ACC112 (cell line): ENCODE measurements around the gene RABAC1.

Source experiments
- H2AFZ ChIP-seq: fragments of 200-600 bp; sonication (generic); one replicate; pipeline ENCODE4 v1.6.0; 2017; ENCODE audit warnings: antibody characterized with exemption, low read length; ENCODE audit not compliant: unreplicated experiment
- H3K27ac ChIP-seq: fragments of 200-600 bp; sonication (generic); 2 replicates; pipeline ENCODE4 v1.5.1; 2014; ENCODE audit warnings: low read depth, mild to moderate bottlenecking, antibody characterized with exemption, low read length, moderate library complexity
- H3K27me3 ChIP-seq: fragments of 200-600 bp; sonication (generic); 2 replicates; pipeline ENCODE4 v1.6.1; 2014; ENCODE audit warnings: mild to moderate bottlenecking, antibody characterized with exemption, low read length, moderate library complexity, mixed read lengths; ENCODE audit not compliant: insufficient read depth
- H3K36me3 ChIP-seq: fragments of 200-600 bp; sonication (generic); 2 replicates; pipeline ENCODE4 v1.6.1; 2016; ENCODE audit warnings: mild to moderate bottlenecking, antibody characterized with exemption, low read length, moderate library complexity, mixed read lengths; ENCODE audit not compliant: insufficient read depth
- H3K4me1 ChIP-seq: fragments of 200-600 bp; sonication (generic); one replicate; pipeline ENCODE4 v1.6.1; 2016; ENCODE audit warnings: low read length, mixed read lengths; ENCODE audit not compliant: insufficient read depth, unreplicated experiment, control insufficient read depth
- H3K4me3 ChIP-seq: fragments of 200-600 bp; sonication (generic); 2 replicates; pipeline ENCODE4 v1.5.1; 2014; ENCODE audit warnings: mild to moderate bottlenecking, low read depth, low read length
- H3K79me2 ChIP-seq: fragments of 200-600 bp; sonication (generic); one replicate; pipeline ENCODE4 v1.6.0; 2016; ENCODE audit warnings: low read length; ENCODE audit not compliant: control insufficient read depth, unreplicated experiment, insufficient read depth

The RABAC1 gene

GRCh38 chr19:41987141-41987860 lies 28.2 kb upstream of the RABAC1 start:
- Histone ChIP-seq H3K79me2 (no peaks in the 10 kb centered on the region), H3K27ac (no peak overlapping the region), H3K27me3 (peaks cover 18% of the 10 kb centered on the region), H3K36me3 (no peaks in the 10 kb centered on the region), H2AFZ (no peak overlapping the region), H3K4me3 (no peak overlapping the region), H3K4me1 (no peaks in the 10 kb centered on the region)

- H3K27ac ChIP-seq: no peak overlapping the region
- no peak overlapping the region for H3K4me3 ChIP-seq
- no peaks in the 10 kb centered on the region for H3K36me3 ChIP-seq
- H3K4me1 ChIP-seq: no peaks in the 10 kb centered on the region
- peaks cover 5% of the 10 kb centered on the region; the same call in 1 of the 2 replicates for H3K27me3 ChIP-seq
- no peaks in the 10 kb centered on the region for H3K79me2 ChIP-seq
- no peak overlapping the region for H2AFZ ChIP-seq
These were observed 25.8 kb upstream of the RABAC1 start for GRCh38 chr19:41984961-41985360.

- Histone ChIP-seq H3K4me3 (no peak overlapping the region), H3K27me3 (no peaks in the 10 kb centered on the region), H3K79me2 (no peaks in the 10 kb centered on the region), H3K4me1 (no peaks in the 10 kb centered on the region), H3K36me3 (no peaks in the 10 kb centered on the region), H3K27ac (no peak overlapping the region), H2AFZ (no peak overlapping the region)
These were observed 22.6 kb upstream of the RABAC1 start for GRCh38 chr19:41981724-41982123.

- Histone ChIP-seq H3K27ac (no peak overlapping the region), H3K27me3 (no peaks in the 10 kb centered on the region), H3K4me3 (no peak overlapping the region), H3K36me3 (no peaks in the 10 kb centered on the region), H3K4me1 (no peaks in the 10 kb centered on the region), H3K79me2 (no peaks in the 10 kb centered on the region), H2AFZ (no peak overlapping the region)
These were observed 19.3 kb upstream of the RABAC1 start for GRCh38 chr19:41978470-41978869.

- Histone ChIP-seq H3K4me3 (no peak overlapping the region), H3K4me1 (no peaks in the 10 kb centered on the region), H3K27me3 (no peaks in the 10 kb centered on the region), H2AFZ (no peak overlapping the region), H3K36me3 (no peaks in the 10 kb centered on the region), H3K27ac (no peak overlapping the region), H3K79me2 (no peaks in the 10 kb centered on the region)
These were observed 18.8 kb upstream of the RABAC1 start for GRCh38 chr19:41977916-41978315.

- no peaks in the 10 kb centered on the region for H3K79me2 ChIP-seq
- H3K27ac ChIP-seq: no peak overlapping the region
- no peaks in the 10 kb centered on the region for H3K4me1 ChIP-seq
- H3K36me3 ChIP-seq: no peaks in the 10 kb centered on the region
- H2AFZ ChIP-seq: no peak overlapping the region
- H3K27me3 ChIP-seq: no peaks in the 10 kb centered on the region
- H3K4me3 ChIP-seq: no peak overlapping the region
These were observed 15.5 kb upstream of the RABAC1 start for GRCh38 chr19:41974652-41975051.

GRCh38 chr19:41971363-41971762 lies 12.2 kb upstream of the RABAC1 start:
- Histone ChIP-seq H3K4me1 (no peaks in the 10 kb centered on the region), H3K27ac (no peak overlapping the region), H3K4me3 (no peak overlapping the region), H2AFZ (no peak overlapping the region), H3K27me3 (no peaks in the 10 kb centered on the region), H3K36me3 (no peaks in the 10 kb centered on the region), H3K79me2 (no peaks in the 10 kb centered on the region)

GRCh38 chr19:41969772-41970458 lies 10.8 kb upstream of the RABAC1 start:
- Histone ChIP-seq H3K36me3 (no peaks in the 10 kb centered on the region), H2AFZ (no peak overlapping the region), H3K4me3 (no peak overlapping the region), H3K4me1 (no peaks in the 10 kb centered on the region), H3K79me2 (no peaks in the 10 kb centered on the region), H3K27me3 (no peaks in the 10 kb centered on the region), H3K27ac (no peak overlapping the region)

GRCh38 chr19:41968751-41969595 lies 9.9 kb upstream of the RABAC1 start:
- Histone ChIP-seq H3K27ac (no peak overlapping the region), H3K36me3 (no peaks in the 10 kb centered on the region), H3K27me3 (no peaks in the 10 kb centered on the region), H3K4me3 (no peak overlapping the region), H2AFZ (no peak overlapping the region), H3K4me1 (no peaks in the 10 kb centered on the region), H3K79me2 (no peaks in the 10 kb centered on the region)

- no peak overlapping the region for H2AFZ ChIP-seq
- H3K4me1 ChIP-seq: no peaks in the 10 kb centered on the region
- no peaks in the 10 kb centered on the region for H3K79me2 ChIP-seq
- no peak overlapping the region for H3K4me3 ChIP-seq
- H3K27me3 ChIP-seq: no peaks in the 10 kb centered on the region
- no peak overlapping the region for H3K27ac ChIP-seq
- no peaks in the 10 kb centered on the region for H3K36me3 ChIP-seq
These were observed 8.1 kb upstream of the RABAC1 start for GRCh38 chr19:41967054-41967783.
